Midbrain (tissue), 1 donor: ENCODE results near the gene CMIP.

Source experiments
- DNase-seq: peaks from one replicate; lab custom pipeline; 2025; lab: John Stamatoyannopoulos, UW

Gene CMIP

GRCh38 chr16:81535679-81536360, 91.2 kb downstream of the CMIP start:
- no peak for DNase-seq

GRCh38 chr16:81536648-81537047, 92.0 kb downstream of the CMIP start:
- DNase-seq: no peak

GRCh38 chr16:81537721-81538561, 93.3 kb downstream of the CMIP start:
- DNase-seq: no peak

- no peak for DNase-seq
Observed at GRCh38 chr16:81539009-81539758, 94.6 kb downstream of the CMIP start.

DNA sequence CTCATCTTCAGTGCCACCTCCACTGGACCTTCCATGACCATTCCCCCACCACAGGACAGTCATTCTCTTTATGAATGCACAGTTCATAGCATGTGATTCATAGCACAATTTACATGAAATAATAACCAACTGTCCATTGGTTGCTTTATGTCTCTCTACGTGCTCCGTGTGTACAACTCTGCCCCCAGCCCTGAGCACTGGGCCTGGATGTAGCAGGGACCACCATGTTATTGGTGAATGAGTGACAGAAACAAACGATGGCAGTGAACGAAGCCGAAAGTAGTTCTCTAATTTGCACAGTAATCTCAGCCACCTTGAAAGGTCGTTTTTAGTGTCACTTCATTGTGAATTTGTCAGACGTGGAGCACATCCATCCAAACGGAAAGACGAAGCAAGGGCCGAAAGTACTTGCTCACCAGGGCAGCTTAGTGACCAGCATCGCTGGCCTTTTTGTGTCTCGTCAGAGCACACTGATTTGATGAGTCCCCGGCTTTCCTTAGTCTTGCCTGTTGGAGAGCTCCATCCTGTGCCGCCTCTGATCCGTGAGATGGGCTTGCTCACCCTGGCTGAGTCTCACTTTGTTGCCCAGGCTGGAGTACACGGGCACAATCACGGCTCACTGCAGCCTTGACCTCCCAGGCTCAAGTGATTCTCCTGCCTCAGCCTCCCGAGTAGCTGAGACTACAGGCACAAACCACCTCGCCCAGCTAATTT, 95.3 kb downstream of the CMIP start:
- DNase-seq: no peak

DNA sequence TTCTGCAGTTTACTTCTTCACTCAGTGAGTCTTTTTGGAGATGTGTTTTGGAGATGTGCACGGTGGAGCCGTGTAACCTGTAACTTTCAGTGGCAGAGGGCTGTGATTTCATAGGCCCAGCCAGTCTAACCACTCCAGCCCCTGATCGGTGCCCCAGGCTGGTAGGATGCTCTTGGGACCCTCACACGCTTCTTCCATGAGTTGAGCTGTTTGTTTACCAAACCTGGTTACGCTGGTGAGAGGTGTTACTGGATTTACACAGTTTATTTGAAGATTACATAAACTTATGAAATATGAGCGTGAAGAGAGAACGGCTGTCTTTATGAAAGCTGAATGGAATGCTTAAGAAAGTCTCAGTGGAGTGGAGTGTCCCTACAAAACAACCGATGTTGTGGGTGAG, 96.7 kb downstream of the CMIP start:
- DNase-seq: no peak

GRCh38 chr16:81542609-81543570, 98.3 kb downstream of the CMIP start:
- DNase-seq: no peak

GRCh38 chr16:81543571-81543970, 99.0 kb downstream of the CMIP start:
- no peak for DNase-seq

- DNase-seq: no peak
Observed at GRCh38 chr16:81544261-81544660, 99.7 kb downstream of the CMIP start.

GRCh38 chr16:81544700-81545271, 100.2 kb downstream of the CMIP start:
- DNase-seq: no peak

DNA sequence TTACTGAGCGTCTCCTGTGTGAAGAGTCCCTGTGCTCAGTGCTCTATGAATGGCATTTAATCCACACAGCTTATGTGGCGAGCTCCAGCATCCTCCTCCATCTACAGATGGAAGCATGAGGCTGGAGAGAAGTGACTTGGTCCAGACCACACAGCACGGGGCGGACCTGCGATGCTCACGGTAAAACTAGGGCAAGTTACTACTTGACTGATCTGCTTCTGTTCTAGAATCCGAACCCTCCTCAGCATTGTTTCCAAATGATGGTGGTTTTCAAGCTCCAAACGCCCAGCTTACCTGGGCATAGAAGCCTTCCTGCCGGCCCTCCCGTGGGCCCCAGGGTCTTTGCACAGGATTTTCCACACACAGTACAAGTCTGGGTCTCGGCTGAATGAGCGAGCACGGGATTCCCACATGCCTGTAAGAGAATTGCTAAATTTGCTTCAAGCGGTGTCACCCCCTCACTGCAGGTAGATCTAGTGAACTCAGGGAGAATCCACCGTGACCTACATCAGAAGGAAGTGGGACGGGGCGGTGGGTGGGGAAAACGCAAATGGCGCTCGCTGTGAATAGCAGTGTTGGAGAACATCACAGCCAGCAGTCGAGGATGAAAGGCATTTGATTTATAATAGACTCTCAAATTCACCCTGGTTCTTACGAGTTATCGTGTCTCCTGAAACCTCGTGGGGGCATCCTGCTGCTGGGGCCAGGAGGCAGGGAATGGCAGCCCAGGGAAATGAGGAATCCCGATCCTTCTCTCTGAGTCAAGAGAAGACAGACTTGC, 101.1 kb downstream of the CMIP start:
- DNase-seq: no peak

DNA sequence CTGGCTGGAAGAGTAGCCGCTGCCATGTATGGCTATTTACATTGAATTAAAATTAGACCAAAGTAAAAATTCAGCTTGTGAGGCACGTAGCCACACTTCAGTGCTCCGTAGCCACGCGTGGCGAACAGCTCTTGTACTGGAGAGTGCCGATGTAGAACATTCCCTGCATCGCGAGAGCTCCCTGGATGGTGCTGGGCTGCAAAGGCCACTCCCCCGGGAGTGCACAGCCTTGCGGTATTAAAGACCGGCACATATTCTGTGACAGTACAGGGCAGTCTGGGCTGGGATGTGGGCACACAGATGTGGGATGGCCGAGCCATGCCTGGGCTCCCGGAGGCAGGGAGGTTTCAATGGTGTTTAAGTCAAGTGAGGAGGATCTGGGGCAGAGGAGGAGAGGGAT, 102.2 kb downstream of the CMIP start:
- no peak for DNase-seq

DNA sequence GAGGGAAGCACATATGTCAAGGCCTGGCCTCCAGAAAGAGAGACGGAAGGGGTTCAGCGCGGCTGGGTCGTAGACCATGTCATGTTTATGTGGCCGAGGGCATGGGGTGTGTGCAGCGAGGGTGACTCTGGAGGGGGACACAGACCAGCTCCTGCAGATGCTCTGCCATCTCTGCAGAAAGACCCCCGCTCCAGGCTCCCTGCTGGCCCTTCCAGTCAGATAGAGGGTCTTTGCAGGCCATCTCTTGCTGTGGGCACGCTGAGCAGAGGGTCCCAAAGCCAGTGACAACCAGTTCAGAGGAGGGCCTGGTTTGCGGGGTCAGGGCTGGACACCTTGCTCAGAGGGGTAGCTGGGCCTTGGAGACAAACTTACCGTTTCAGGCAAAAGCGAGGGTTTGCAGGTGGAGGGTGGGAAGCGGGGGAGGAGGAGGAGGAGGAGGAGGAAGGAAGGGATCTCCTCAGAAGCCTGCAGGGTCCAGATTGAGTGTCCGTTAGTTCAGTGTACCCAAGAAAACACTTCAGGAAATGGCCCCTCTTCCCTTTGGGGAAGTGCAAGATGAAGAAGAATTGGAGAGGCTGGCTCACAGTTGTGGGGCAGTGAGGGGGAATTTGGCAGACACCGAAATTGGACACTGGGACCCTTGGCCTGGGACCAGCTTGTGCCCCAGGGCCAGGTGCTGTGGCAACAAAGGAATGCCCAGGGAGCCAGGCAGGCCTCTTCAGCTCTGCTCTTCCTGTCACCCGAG, 102.8 kb downstream of the CMIP start:
- DNase-seq: no peak

DNA sequence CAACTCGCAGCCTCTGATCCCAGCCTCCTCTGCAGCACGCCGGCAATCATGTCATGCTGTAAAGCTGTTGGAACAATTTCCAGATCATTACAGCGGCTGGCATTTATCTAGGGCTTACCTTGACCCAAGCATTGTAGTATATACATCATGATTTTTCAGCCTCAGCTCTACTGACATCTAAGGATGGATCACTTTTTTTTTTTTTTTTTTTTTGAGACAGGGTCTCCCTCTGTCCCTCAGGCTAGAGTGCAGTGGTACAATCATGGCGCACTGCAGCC, 103.3 kb downstream of the CMIP start:
- no peak for DNase-seq

DNA sequence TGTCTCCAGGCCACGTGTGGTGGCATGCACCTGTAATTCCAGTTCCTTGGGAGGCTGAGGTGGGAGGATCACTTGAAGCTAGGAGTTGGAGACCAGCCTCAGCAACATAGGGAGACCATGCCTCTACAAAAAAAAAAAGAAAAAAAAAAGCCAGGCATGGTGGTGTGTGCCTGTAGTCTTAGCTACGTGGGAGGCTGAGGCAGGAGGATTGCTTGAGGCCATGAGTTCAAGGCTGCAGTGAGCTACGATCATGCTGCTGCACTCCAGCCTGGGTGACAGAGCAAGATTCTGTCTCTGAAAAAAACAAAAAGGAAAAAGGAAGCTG, 103.9 kb downstream of the CMIP start:
- no peak for DNase-seq

DNA sequence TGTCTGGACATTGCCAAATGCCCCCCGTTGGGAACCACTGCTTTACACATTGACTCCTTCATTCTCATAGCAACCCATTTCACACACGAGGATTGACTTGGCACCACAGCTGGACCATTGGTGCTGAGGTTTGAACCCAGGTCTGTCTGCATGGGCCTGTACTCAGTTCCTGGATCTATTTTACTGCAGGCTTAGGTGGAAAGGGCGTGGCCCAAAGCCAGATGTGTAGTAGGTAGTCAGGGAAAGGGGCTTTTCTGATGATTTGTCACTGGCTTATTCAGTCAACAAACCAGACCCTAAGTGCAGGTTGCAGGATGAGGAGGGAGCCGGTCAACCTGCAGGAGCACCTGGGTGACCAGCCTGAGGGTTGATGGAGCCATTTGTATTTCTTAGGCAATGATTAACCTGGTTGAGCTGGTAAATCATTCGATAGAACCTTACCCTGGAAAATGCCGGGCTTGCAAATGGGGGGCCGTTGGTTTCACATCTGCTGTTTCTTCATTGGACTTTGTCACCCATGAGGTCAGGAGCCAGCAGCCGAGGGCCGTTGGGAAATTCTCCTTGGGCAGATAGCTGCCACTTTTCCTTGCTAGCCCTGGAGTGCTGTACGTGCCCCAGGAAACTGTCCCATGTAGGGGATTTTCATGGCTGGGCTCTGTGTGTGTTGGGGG, 104.4 kb downstream of the CMIP start:
- DNase-seq: no peak

GRCh38 chr16:81549547-81550431, 105.2 kb downstream of the CMIP start:
- no peak for DNase-seq

DNA sequence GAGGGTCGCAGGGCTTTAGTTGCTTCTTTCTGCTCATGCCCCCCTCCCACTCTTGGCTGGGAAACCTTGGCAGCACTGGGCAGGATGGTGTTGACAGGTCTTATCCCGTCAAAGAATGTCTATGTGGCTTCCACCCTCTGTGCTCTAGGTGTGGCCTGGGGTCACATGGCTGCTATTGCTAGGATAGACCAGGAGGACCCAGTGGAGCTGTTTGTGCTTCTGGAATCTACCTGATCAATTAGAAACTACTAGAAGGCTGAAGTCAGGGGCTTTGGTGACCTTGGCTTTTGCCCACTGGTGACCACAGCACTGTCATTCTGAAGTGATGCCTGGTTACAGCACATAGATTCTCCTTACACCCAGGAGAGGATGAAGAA, 105.8 kb downstream of the CMIP start:
- DNase-seq: no peak
